ENCODE results near the gene TRMT1. TPM values are rescaled to one million over a fixed set of nuclear protein-coding genes. Genes with fewer than 3 reads are reported as not detected.

The TRMT1 gene
- polyA plus RNA-seq, 3 donors, result 14.5 to 94.7 (median 14.5) TPM

DNA sequence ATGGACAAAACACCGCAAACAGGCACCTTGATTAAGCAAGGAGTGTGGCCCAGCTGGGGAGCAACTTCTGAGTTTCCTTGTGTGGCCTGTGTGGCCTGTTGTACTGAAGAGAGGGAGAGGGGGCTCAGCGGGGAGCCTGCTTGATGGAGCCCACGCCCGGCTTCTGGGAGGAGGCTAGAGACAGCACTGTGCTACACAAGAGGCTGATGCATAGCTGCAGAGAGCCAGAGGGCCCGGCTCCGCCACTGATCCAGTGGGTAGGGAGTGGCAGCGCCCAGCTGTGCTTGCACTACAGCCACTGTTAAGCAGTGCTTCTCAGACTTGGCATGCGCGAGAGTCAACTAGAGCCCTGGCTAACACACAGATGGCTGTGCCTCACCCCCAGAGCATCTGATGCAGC is 32.9 kb downstream of the TRMT1 start:
- Mint-ChIP-seq H3K27me3 (ENCODE audit: low read depth in 3 of 3) (peaks cover 3 to 5% (median 5%) of the 10 kb centered on the region in 3 donors), H3K9me3 (no peaks in the 10 kb centered on the region), H3K36me3 (peaks cover 2 to 3% of the 10 kb centered on the region in 2 donors), H3K4me3 (no peak overlapping the region), H3K4me1 (peaks cover 22% of the 10 kb centered on the region), H3K27ac (no peak overlapping the region)
- no peaks in the 10 kb centered on the region for H3K36me3 ChIP-seq (replicated peaks in 1 of 2; ENCODE audit: control insufficient read depth in 1 of 2, insufficient read depth in 2 of 2, low read length in 2 of 2)
- peaks cover 11 to 12% of the 10 kb centered on the region in 2 donors for H3K4me1 ChIP-seq (ENCODE audit: control insufficient read depth in 1 of 2, insufficient read depth in 2 of 2, low read length in 2 of 2)
- 99% methylated on average over 8 of the region's 9 CpGs for WGBS (ENCODE audit: insufficient coverage)
- TF ChIP-seq, protein P1, sequence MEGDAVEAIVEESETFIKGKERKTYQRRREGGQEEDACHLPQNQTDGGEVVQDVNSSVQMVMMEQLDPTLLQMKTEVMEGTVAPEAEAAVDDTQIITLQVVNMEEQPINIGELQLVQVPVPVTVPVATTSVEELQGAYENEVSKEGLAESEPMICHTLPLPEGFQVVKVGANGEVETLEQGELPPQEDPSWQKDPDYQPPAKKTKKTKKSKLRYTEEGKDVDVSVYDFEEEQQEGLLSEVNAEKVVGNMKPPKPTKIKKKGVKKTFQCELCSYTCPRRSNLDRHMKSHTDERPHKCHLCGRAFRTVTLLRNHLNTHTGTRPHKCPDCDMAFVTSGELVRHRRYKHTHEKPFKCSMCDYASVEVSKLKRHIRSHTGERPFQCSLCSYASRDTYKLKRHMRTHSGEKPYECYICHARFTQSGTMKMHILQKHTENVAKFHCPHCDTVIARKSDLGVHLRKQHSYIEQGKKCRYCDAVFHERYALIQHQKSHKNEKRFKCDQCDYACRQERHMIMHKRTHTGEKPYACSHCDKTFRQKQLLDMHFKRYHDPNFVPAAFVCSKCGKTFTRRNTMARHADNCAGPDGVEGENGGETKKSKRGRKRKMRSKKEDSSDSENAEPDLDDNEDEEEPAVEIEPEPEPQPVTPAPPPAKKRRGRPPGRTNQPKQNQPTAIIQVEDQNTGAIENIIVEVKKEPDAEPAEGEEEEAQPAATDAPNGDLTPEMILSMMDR (IDR thresholded peaks at IDR 0.05), result no peak
- no peak for DNase-seq
- no peak overlapping the region for H3K4me2 ChIP-seq (replicated peaks; ENCODE audit: extremely low read depth, low read length, poor library complexity, severe bottlenecking)
- H2AFZ ChIP-seq (ENCODE audit: insufficient read depth, low read depth, low read length, poor library complexity, severe bottlenecking), result no peak overlapping the region
- no peak overlapping the region for H3K4me3 ChIP-seq (replicated peaks in 1 of 3; ENCODE audit: low read depth in 2 of 3, low read length in 3 of 3)
- no peak overlapping the region for H3K9ac ChIP-seq (ENCODE audit: insufficient read depth, low read length, poor library complexity, severe bottlenecking)
- intact Hi-C loops (cut with micrococcal nuclease), result no loop called here
- H4K20me1 ChIP-seq (ENCODE audit: insufficient read depth, low read length), result no peaks in the 10 kb centered on the region
- H3K79me2 ChIP-seq (ENCODE audit: insufficient read depth, low read length), result no peaks in the 10 kb centered on the region
- H3K9me3 ChIP-seq (replicated peaks in 1 of 2; ENCODE audit: control insufficient read depth in 1 of 2, insufficient read depth in 1 of 2, low read length in 2 of 2), result no peaks in the 10 kb centered on the region
- H3K27ac ChIP-seq (ENCODE audit: low read depth in 1 of 2, low read length in 2 of 2), result no peak overlapping the region
- no peaks in the 10 kb centered on the region for H3K27me3 ChIP-seq (ENCODE audit: control insufficient read depth in 2 of 2, insufficient read depth in 2 of 2, low read length in 2 of 2)

DNA sequence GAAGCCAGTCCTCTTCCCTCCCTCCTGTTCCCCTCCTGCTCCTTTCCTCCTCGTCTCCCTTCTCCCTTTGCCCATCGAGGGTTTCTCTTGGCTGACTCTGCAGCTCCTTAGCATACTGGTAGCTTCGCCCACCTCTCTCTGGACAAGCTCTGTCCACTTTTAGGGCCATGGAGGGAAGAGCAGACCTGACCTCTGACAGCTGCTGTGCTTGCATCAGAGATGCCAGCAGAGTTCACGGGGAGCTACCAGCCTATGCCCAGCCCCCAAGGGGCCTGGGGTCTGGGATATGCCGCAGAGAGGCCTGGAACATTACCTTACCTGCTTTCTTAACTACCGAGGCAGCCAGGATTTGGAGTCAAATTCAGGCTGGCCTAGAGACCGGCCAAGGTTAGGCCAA is 33.5 kb downstream of the TRMT1 start:
- TF ChIP-seq, protein P1 (IDR thresholded peaks at IDR 0.05), result no peak
- intact Hi-C loops (cut with micrococcal nuclease), result no loop called here
- H3K27me3 ChIP-seq (ENCODE audit: control insufficient read depth in 2 of 2, insufficient read depth in 2 of 2, low read length in 2 of 2), result no peaks in the 10 kb centered on the region
- H3K4me3 ChIP-seq (replicated peaks in 1 of 3; ENCODE audit: low read depth in 2 of 3, low read length in 3 of 3), result no peak overlapping the region
- H3K9ac ChIP-seq (ENCODE audit: insufficient read depth, low read length, poor library complexity, severe bottlenecking), result no peak overlapping the region
- H3K4me3 Mint-ChIP-seq, result no peak overlapping the region
- no peak overlapping the region for H3K4me2 ChIP-seq (replicated peaks; ENCODE audit: extremely low read depth, low read length, poor library complexity, severe bottlenecking)
- no peaks in the 10 kb centered on the region for H3K9me3 Mint-ChIP-seq
- peak overlapping the region in 1 of 7 donors; percentile 46 for H3K27ac Mint-ChIP-seq
- H3K4me1 ChIP-seq (ENCODE audit: control insufficient read depth in 1 of 2, insufficient read depth in 2 of 2, low read length in 2 of 2), result peaks cover 12 to 13% of the 10 kb centered on the region in 2 donors
- peaks cover 2 to 5% (median 3%) of the 10 kb centered on the region in 3 donors for H3K27me3 Mint-ChIP-seq (ENCODE audit: low read depth in 3 of 3)
- no peak overlapping the region for H2AFZ ChIP-seq (ENCODE audit: insufficient read depth, low read depth, low read length, poor library complexity, severe bottlenecking)
- no peak for DNase-seq
- H3K79me2 ChIP-seq (ENCODE audit: insufficient read depth, low read length), result no peaks in the 10 kb centered on the region
- H4K20me1 ChIP-seq (ENCODE audit: insufficient read depth, low read length), result no peaks in the 10 kb centered on the region
- no peak overlapping the region for H3K27ac ChIP-seq (ENCODE audit: low read depth in 1 of 2, low read length in 2 of 2)
- H3K4me1 Mint-ChIP-seq, result peaks cover 20% of the 10 kb centered on the region
- H3K36me3 ChIP-seq (replicated peaks in 1 of 2; ENCODE audit: control insufficient read depth in 1 of 2, insufficient read depth in 2 of 2, low read length in 2 of 2), result no peaks in the 10 kb centered on the region
- peaks cover 2 to 3% of the 10 kb centered on the region in 2 donors for H3K36me3 Mint-ChIP-seq
- 80% methylated on average over 7 of the region's 7 CpGs for WGBS (ENCODE audit: insufficient coverage)
- no peaks in the 10 kb centered on the region for H3K9me3 ChIP-seq (replicated peaks in 1 of 2; ENCODE audit: control insufficient read depth in 1 of 2, insufficient read depth in 1 of 2, low read length in 2 of 2)

Measured in CD14-positive monocyte (primary cell).